Mesendoderm (in vitro differentiated cells): ENCODE measurements around the gene PPP6R3.

Source experiments
- DNase-seq: peaks from one replicate; pipeline ENCODE4 v3.0.0; 2013
- H2AK5ac ChIP-seq: 2 replicates; pipeline ENCODE4 v1.6.1; 2013; ENCODE audit warnings: low read length, inconsistent platforms
- H2BK120ac ChIP-seq: 2 replicates; pipeline ENCODE4 v1.6.1; 2013; ENCODE audit warnings: low read depth, mild to moderate bottlenecking, low read length, moderate library complexity, mixed read lengths
- H2BK15ac ChIP-seq: replicated peaks from 2 replicates; pipeline ENCODE4 v1.6.1; 2013; ENCODE audit warnings: low read depth, mild to moderate bottlenecking, moderate library complexity
- H2BK5ac ChIP-seq: 2 replicates; pipeline ENCODE4 v1.6.1; 2013; ENCODE audit warnings: low read length, inconsistent platforms
- H3K18ac ChIP-seq: 2 replicates; pipeline ENCODE4 v1.6.1; 2013; ENCODE audit warnings: mild to moderate bottlenecking, low read length, mixed read lengths
- H3K23ac ChIP-seq: one replicate; pipeline ENCODE4 v1.6.1; 2013; ENCODE audit warnings: low read length
- H3K27ac ChIP-seq: 2 replicates; pipeline ENCODE4 v1.5.1; 2013; ENCODE audit warnings: low read depth, mild to moderate bottlenecking, inconsistent platforms, low read length, moderate library complexity
- H3K27me3 ChIP-seq: 2 replicates; pipeline ENCODE4 v1.6.1; 2013; ENCODE audit warnings: low read length, control low read depth, mild to moderate bottlenecking, inconsistent platforms; ENCODE audit not compliant: insufficient read depth, poor library complexity
- H3K36me3 ChIP-seq: 2 replicates; pipeline ENCODE4 v1.6.1; 2013; ENCODE audit warnings: low read length, inconsistent platforms; ENCODE audit not compliant: control insufficient read depth, insufficient read depth
- H3K4ac ChIP-seq: one replicate; pipeline ENCODE4 v1.6.1; 2013; ENCODE audit warnings: low read depth, mild to moderate bottlenecking, low read length, moderate library complexity
- H3K4me1 ChIP-seq: 2 replicates; pipeline ENCODE4 v1.6.1; 2013; ENCODE audit warnings: low read depth, low read length, inconsistent platforms; ENCODE audit not compliant: control insufficient read depth
- H3K4me2 ChIP-seq: 2 replicates; pipeline ENCODE4 v1.6.1; 2013; ENCODE audit warnings: low read length
- H3K4me3 ChIP-seq: 2 replicates; pipeline ENCODE4 v1.5.1; 2013; ENCODE audit warnings: mild to moderate bottlenecking, low read length
- H3K56ac ChIP-seq: one replicate; pipeline ENCODE4 v1.6.1; 2013; ENCODE audit warnings: low read length
- H3K79me1 ChIP-seq: 2 replicates; pipeline ENCODE4 v1.6.1; 2013; ENCODE audit warnings: low read length, inconsistent platforms
- H3K79me2 ChIP-seq: 2 replicates; pipeline ENCODE4 v1.6.1; 2013; ENCODE audit warnings: mild to moderate bottlenecking, low read length; ENCODE audit not compliant: control insufficient read depth, insufficient read depth
- H3K9ac ChIP-seq: 2 replicates; pipeline ENCODE4 v1.6.1; 2013; ENCODE audit warnings: low read length, inconsistent platforms
- H4K5ac ChIP-seq: one replicate; pipeline ENCODE4 v1.6.1; 2013; ENCODE audit warnings: low read length
- H4K8ac ChIP-seq: one replicate; pipeline ENCODE4 v1.6.1; 2013; ENCODE audit warnings: low read depth, mild to moderate bottlenecking, control low read depth, low read length, moderate library complexity
- WGBS: extraction: QIAGEN DNeasy Blood & Tissue Kit; methylation state at CpG from one replicate; pipeline ENCODE4 v1.1.7; 2013; ENCODE audit warnings: low lambda C conversion rate, missing lambda C conversion rate; ENCODE audit not compliant: insufficient coverage; ENCODE audit errors: extremely low coverage; 5-methylcytosine and 5-hydroxymethylcytosine counted together

PPP6R3 gene

GRCh38 chr11:68416070-68416578 is 44.4 kb upstream of the PPP6R3 start:
- H3K18ac ChIP-seq: no peak overlapping the region
- H3K56ac ChIP-seq: no peak overlapping the region
- H3K27ac ChIP-seq: no peak overlapping the region
- H2AK5ac ChIP-seq: no peak overlapping the region
- H3K4ac ChIP-seq: no peak overlapping the region
- H4K5ac ChIP-seq: no peak overlapping the region
- no CpG with 5 or more reads among the region's 22 CpGs for WGBS
- H3K4me3 ChIP-seq: no peak overlapping the region
- H4K8ac ChIP-seq: no peak overlapping the region
- H2BK15ac ChIP-seq: no peak overlapping the region
- no peak overlapping the region for H2BK120ac ChIP-seq
- H3K79me1 ChIP-seq: no peaks in the 10 kb centered on the region
- H3K27me3 ChIP-seq: no peaks in the 10 kb centered on the region
- no peak overlapping the region for H3K23ac ChIP-seq
- no peaks in the 10 kb centered on the region for H3K79me2 ChIP-seq
- no peak for DNase-seq
- H3K4me2 ChIP-seq: no peak overlapping the region
- H3K9ac ChIP-seq: no peak overlapping the region
- peaks cover 9% of the 10 kb centered on the region for H3K36me3 ChIP-seq
- H2BK5ac ChIP-seq: no peak overlapping the region
- no peaks in the 10 kb centered on the region for H3K4me1 ChIP-seq

GRCh38 chr11:68418648-68419047 is 41.9 kb upstream of the PPP6R3 start:
- no CpG with 5 or more reads among the region's 6 CpGs for WGBS
- Histone ChIP-seq H4K5ac (no peak overlapping the region), H3K4me2 (no peak overlapping the region)

DNA sequence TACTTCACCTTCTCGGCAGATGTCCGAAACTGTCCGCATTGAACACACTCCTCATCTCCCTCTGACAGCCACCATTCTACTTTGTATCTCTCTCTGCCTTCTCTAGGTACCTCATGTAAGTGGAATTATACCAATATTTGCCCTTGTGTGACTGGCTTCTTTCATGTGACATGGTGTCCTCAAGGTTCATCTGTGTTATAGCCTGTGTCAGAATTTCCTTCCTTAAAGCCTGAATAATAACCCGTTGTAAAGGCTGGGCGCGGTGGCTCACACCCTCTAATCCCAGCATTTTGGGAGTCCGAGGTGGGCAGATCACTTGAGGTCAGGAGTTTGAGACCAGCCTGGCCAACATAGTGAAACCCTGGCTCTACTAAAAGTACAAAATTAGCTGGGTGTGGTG is 40.4 kb upstream of the PPP6R3 start:
- no peak overlapping the region for H3K4me3 ChIP-seq
- H3K79me2 ChIP-seq: no peaks in the 10 kb centered on the region
- no peak overlapping the region for H3K9ac ChIP-seq
- no peak overlapping the region for H2BK15ac ChIP-seq
- H3K4ac ChIP-seq: no peak overlapping the region
- no peak overlapping the region for H3K18ac ChIP-seq
- no peak overlapping the region for H2BK120ac ChIP-seq
- H3K27me3 ChIP-seq: no peaks in the 10 kb centered on the region
- DNase-seq: no peak
- no peaks in the 10 kb centered on the region for H3K4me1 ChIP-seq
- H2BK5ac ChIP-seq: no peak overlapping the region
- no peaks in the 10 kb centered on the region for H3K79me1 ChIP-seq
- H4K8ac ChIP-seq: no peak overlapping the region
- no peaks in the 10 kb centered on the region for H3K36me3 ChIP-seq
- no peak overlapping the region for H3K27ac ChIP-seq
- WGBS: no CpG with 5 or more reads among the region's 7 CpGs
- no peak overlapping the region for H3K4me2 ChIP-seq
- H3K23ac ChIP-seq: no peak overlapping the region
- H3K56ac ChIP-seq: no peak overlapping the region
- H4K5ac ChIP-seq: no peak overlapping the region
- H2AK5ac ChIP-seq: no peak overlapping the region

More at GRCh38 chr11:68418648-68419047, 41.9 kb upstream of the PPP6R3 start:
- H2BK15ac ChIP-seq: no peak overlapping the region
- no peak overlapping the region for H3K27ac ChIP-seq
- H2BK5ac ChIP-seq: no peak overlapping the region
- H2AK5ac ChIP-seq: no peak overlapping the region
- H3K18ac ChIP-seq: no peak overlapping the region
- H3K4ac ChIP-seq: no peak overlapping the region
- H4K8ac ChIP-seq: no peak overlapping the region
- no peak overlapping the region for H3K56ac ChIP-seq
- H3K79me2 ChIP-seq: no peaks in the 10 kb centered on the region
- no peak overlapping the region for H3K9ac ChIP-seq
- H2BK120ac ChIP-seq: no peak overlapping the region
- H3K4me3 ChIP-seq: no peak overlapping the region
- H3K36me3 ChIP-seq: peaks cover 5% of the 10 kb centered on the region
- no peaks in the 10 kb centered on the region for H3K79me1 ChIP-seq
- H3K23ac ChIP-seq: no peak overlapping the region
- no peaks in the 10 kb centered on the region for H3K27me3 ChIP-seq
- no peaks in the 10 kb centered on the region for H3K4me1 ChIP-seq
- DNase-seq: no peak

- H3K56ac ChIP-seq: no peak overlapping the region
- no peak overlapping the region for H2BK15ac ChIP-seq
- no peak overlapping the region for H3K27ac ChIP-seq
- no peak overlapping the region for H4K8ac ChIP-seq
- H2BK120ac ChIP-seq: no peak overlapping the region
- no peaks in the 10 kb centered on the region for H3K4me1 ChIP-seq
- no peak overlapping the region for H3K4ac ChIP-seq
- H3K23ac ChIP-seq: no peak overlapping the region
- no peak overlapping the region for H3K4me3 ChIP-seq
- no peaks in the 10 kb centered on the region for H3K79me2 ChIP-seq
- H3K27me3 ChIP-seq: no peaks in the 10 kb centered on the region
- no peak for DNase-seq
- no peaks in the 10 kb centered on the region for H3K36me3 ChIP-seq
- H2AK5ac ChIP-seq: no peak overlapping the region
- no CpG with 5 or more reads among the region's 21 CpGs for WGBS
- H3K79me1 ChIP-seq: no peaks in the 10 kb centered on the region
- no peak overlapping the region for H3K18ac ChIP-seq
- H2BK5ac ChIP-seq: no peak overlapping the region
- H4K5ac ChIP-seq: no peak overlapping the region
- no peak overlapping the region for H3K4me2 ChIP-seq
- H3K9ac ChIP-seq: no peak overlapping the region
These were observed 37.1 kb upstream of the PPP6R3 start for GRCh38 chr11:68423481-68423880.

DNA sequence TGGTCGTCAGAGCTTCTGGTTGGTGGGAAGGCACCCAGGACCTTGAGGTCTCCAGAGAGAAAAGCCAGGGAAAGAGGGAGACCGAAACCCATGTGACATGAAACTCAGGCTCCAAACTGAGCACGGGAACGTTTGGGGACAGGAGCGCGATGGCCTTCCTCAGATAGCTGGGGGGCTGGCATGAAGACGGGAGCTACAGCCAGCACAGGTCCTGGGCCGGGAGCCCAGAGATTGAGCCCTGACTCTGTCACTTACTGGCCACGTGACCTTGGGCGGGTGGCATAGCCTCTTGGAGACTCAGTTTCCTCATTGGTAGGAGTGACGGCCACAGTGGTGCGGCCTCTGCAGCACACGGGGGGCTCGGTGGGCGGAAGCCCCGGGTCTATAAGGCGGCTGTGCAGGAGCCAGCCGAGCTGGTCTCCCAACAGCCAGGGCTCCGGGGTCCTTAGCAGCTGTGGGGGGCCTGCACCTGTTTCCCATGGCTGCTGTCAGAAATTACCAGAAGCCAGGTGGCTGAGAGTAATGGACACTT is 36.4 kb upstream of the PPP6R3 start:
- Histone ChIP-seq H4K8ac (no peak overlapping the region), H3K27me3 (no peaks in the 10 kb centered on the region), H3K56ac (no peak overlapping the region), H3K27ac (no peak overlapping the region), H2BK15ac (no peak overlapping the region), H2AK5ac (no peak overlapping the region), H3K9ac (no peak overlapping the region), H3K4me1 (no peaks in the 10 kb centered on the region), H3K36me3 (no peaks in the 10 kb centered on the region), H2BK120ac (no peak overlapping the region), H3K18ac (no peak overlapping the region), H3K79me2 (no peaks in the 10 kb centered on the region), H4K5ac (no peak overlapping the region), H3K79me1 (no peaks in the 10 kb centered on the region), H3K23ac (no peak overlapping the region), H3K4ac (no peak overlapping the region), H3K4me2 (no peak overlapping the region), H2BK5ac (no peak overlapping the region), H3K4me3 (no peak overlapping the region)
- no peak for DNase-seq
- WGBS: no CpG with 5 or more reads among the region's 19 CpGs
